HCT116 (cell line): ENCODE data around the gene VWA7. TPM values are rescaled to one million over a fixed set of nuclear protein-coding genes. Genes with fewer than 3 reads are reported as not detected.

ENCODE experiments used
- ATAC-seq: fragments of 200-7000 bp; cut with Tn5 transposase; 2 replicates; pipeline ENCODE4 v1.9.1; 2020; ENCODE audit warnings: mild to moderate bottlenecking, moderate library complexity
- BruUV-seq: library from RNA; stranded (reverse); fragments of 400-500 nt; replicated peaks from 2 replicates; lab custom pipeline; 2021; lab: Mats Ljungman, UMichigan
- CTCF ChIA-PET: fragments of 300-600 bp; sonication (Branson Sonifier 250); formaldehyde crosslinking; loops from one replicate; lab custom pipeline; 2021; ENCODE audit warnings: antibody characterized with exemption; lab: Charles Lee
- POLR2A ChIA-PET: fragments of 300-600, 350-600 bp; sonication (Branson Sonifier 250); formaldehyde crosslinking; loops from one replicate; lab custom pipeline; 2021; ENCODE audit warnings: antibody characterized with exemption; lab: Charles Lee
- RAD21 ChIA-PET, 2 experiments: fragments of 300-600 bp; sonication (Branson Sonifier 250); formaldehyde crosslinking; loops; one replicate each; lab custom pipeline; 2023; ENCODE audit warnings: low total read pairs in 2 of 2; ENCODE audit not compliant: uncharacterized antibody in 2 of 2, unreplicated experiment in 2 of 2, low non-redundant PET in 1 of 2; lab: Charles Lee
- DNase-seq: peaks from one replicate; pipeline ENCODE4 v3.0.0-alpha.2; 2010; ENCODE audit warnings: low read depth, low spot score
- H2AFZ ChIP-seq: fragments of 200-600 bp; shearing (Covaris generic), sonication (generic); 2 replicates; pipeline ENCODE4 v1.6.1; 2017; ENCODE audit warnings: low read depth, mixed run types, mixed read lengths, antibody characterized with exemption, low read length; ENCODE audit not compliant: poor library complexity, severe bottlenecking
- H3K27ac ChIP-seq: 2 replicates; pipeline ENCODE4 v1.5.1; 2012; ENCODE audit warnings: low read depth, low read length
- H3K27me3 ChIP-seq: fragments of 200-600 bp; sonication (generic); 2 replicates; pipeline ENCODE4 v1.6.1; 2016; ENCODE audit warnings: mixed run types, low read length, mixed read lengths; ENCODE audit not compliant: insufficient read depth
- H3K36me3 ChIP-seq, 2 experiments: fragments of 200-500 bp in 1 of 2; fragments of 200-600 bp in 1 of 2; sonication (Bioruptor generic) in 1 of 2; sonication (generic) in 1 of 2; 2 replicates each; pipeline versions ENCODE4 v1.5.1 to v1.6.1; 2014 to 2016; ENCODE audit warnings: low read length in 2 of 2, inconsistent platforms in 1 of 2, mixed read lengths in 1 of 2, mixed run types in 1 of 2; ENCODE audit not compliant: insufficient read depth in 2 of 2, control insufficient read depth in 1 of 2
- H3K4me1 ChIP-seq, 2 experiments: fragments of 200-600 bp in 1 of 2; sonication (generic) in 1 of 2; 2 replicates each; pipeline versions ENCODE4 v1.5.1 to v1.6.1; 2012 to 2017; ENCODE audit warnings: low read length in 2 of 2, inconsistent platforms in 1 of 2, mild to moderate bottlenecking in 1 of 2, mixed read lengths in 1 of 2, mixed run types in 1 of 2, moderate library complexity in 1 of 2; ENCODE audit not compliant: insufficient read depth in 2 of 2, control insufficient read depth in 1 of 2
- H3K4me2 ChIP-seq: fragments of 200-600 bp; sonication (generic); 2 replicates; pipeline ENCODE4 v1.6.1; 2017; ENCODE audit warnings: mixed run types, low read length, mixed read lengths
- H3K4me3 ChIP-seq, 2 experiments: fragments of 200-600 bp in 1 of 2; sonication (generic) in 1 of 2; replicated peaks in 1 of 2; 2 replicates each; pipeline ENCODE4 v1.5.1; 2011 to 2016; ENCODE audit warnings: low read length in 2 of 2, control low read depth in 1 of 2, low read depth in 1 of 2, mild to moderate bottlenecking in 1 of 2, mixed read lengths in 1 of 2, mixed run types in 1 of 2
- H3K79me2 ChIP-seq: fragments of 200-600 bp; sonication (generic); 2 replicates; pipeline ENCODE4 v1.6.1; 2017; ENCODE audit warnings: mild to moderate bottlenecking, mixed run types, low read length, moderate library complexity, mixed read lengths; ENCODE audit not compliant: insufficient read depth
- H3K9ac ChIP-seq: fragments of 200-600 bp; sonication (generic); 2 replicates; pipeline ENCODE4 v1.6.1; 2016; ENCODE audit warnings: low read length, mixed read lengths
- H3K9me2 ChIP-seq: fragments of 200-600 bp; sonication (generic), shearing (Covaris generic); 2 replicates; pipeline ENCODE4 v1.6.1; 2017; ENCODE audit warnings: mixed run types, mild to moderate bottlenecking, moderate library complexity; ENCODE audit not compliant: insufficient read depth
- H3K9me3 ChIP-seq, 2 experiments: fragments of 200-500 bp in 1 of 2; fragments of 200-600 bp in 1 of 2; sonication (Bioruptor generic) in 1 of 2; sonication (generic) in 1 of 2; 2 replicates each; pipeline ENCODE4 v1.6.1; 2014 to 2017; ENCODE audit warnings: low read length in 2 of 2, mixed read lengths in 2 of 2, inconsistent platforms in 1 of 2, low read depth in 1 of 2, mild to moderate bottlenecking in 1 of 2, mixed run types in 1 of 2, moderate library complexity in 1 of 2; ENCODE audit not compliant: control insufficient read depth in 1 of 2, insufficient read depth in 1 of 2
- H4K20me1 ChIP-seq: fragments of 200-600 bp; sonication (generic), shearing (Covaris generic); 2 replicates; pipeline ENCODE4 v1.6.1; 2017; ENCODE audit warnings: mixed run types, mild to moderate bottlenecking, moderate library complexity; ENCODE audit not compliant: insufficient read depth
- CEBPB ChIP-seq: IDR thresholded peaks from 2 replicates; pipeline ENCODE4 v1.6.1; 2012; ENCODE audit warnings: low read depth
- CTCF ChIP-seq, 3 experiments: fragments of 200-600 bp in 1 of 3; sonication (generic) in 1 of 3; IDR thresholded peaks in 2 of 3; conservative IDR thresholded peaks in 1 of 3; 2 replicates each; pipeline ENCODE4 v1.5.1; 2012 to 2017; ENCODE audit warnings: low read depth in 2 of 3, low read length in 2 of 3, antibody characterized with exemption in 1 of 3, borderline replicate concordance in 1 of 3, control low read depth in 1 of 3, mild to moderate bottlenecking in 1 of 3, mixed read lengths in 1 of 3, mixed run types in 1 of 3, moderate library complexity in 1 of 3; ENCODE audit not compliant: insufficient read depth in 1 of 3
- EGR1 ChIP-seq: IDR thresholded peaks from 2 replicates; pipeline ENCODE4 v1.6.1; 2012; ENCODE audit warnings: low read depth
- EZH2 ChIP-seq: fragments of 200-600 bp; sonication (generic); IDR thresholded peaks from 2 replicates; pipeline ENCODE4 v1.6.1; 2017; ENCODE audit warnings: antibody characterized with exemption, mixed run types
- EZH2phosphoT487 ChIP-seq: fragments of 200-600 bp; IDR thresholded peaks from 2 replicates; pipeline ENCODE4 v1.6.1; 2018; ENCODE audit warnings: antibody characterized with exemption, borderline replicate concordance
- FOSL1 ChIP-seq: IDR thresholded peaks from 2 replicates; pipeline ENCODE4 v1.6.1; 2012; ENCODE audit warnings: low read depth
- JUND ChIP-seq: IDR thresholded peaks from 2 replicates; pipeline ENCODE4 v1.6.1; 2012
- RAD21 ChIP-seq: IDR thresholded peaks from 2 replicates; pipeline ENCODE4 v1.6.1; 2012; ENCODE audit warnings: low read depth, mild to moderate bottlenecking
- SIN3A ChIP-seq: IDR thresholded peaks from 2 replicates; pipeline ENCODE4 v1.6.1; 2012; ENCODE audit warnings: low read depth
- SP1 ChIP-seq: IDR thresholded peaks from 2 replicates; pipeline ENCODE4 v1.6.1; 2012; ENCODE audit warnings: low read depth
- SRF ChIP-seq: IDR thresholded peaks from 2 replicates; pipeline ENCODE4 v1.6.1; 2012; ENCODE audit warnings: low read depth
- TCF7L2 ChIP-seq: IDR thresholded peaks from 2 replicates; pipeline ENCODE4 v1.7.0; 2011; ENCODE audit warnings: borderline replicate concordance, inconsistent platforms; ENCODE audit not compliant: insufficient read depth, insufficient read length; ENCODE audit errors: extremely low read depth
- YY1 ChIP-seq: IDR thresholded peaks from 2 replicates; pipeline ENCODE4 v1.6.1; 2011; ENCODE audit warnings: low read length, low read depth, moderate library complexity, mild to moderate bottlenecking; ENCODE audit not compliant: insufficient replicate concordance; ENCODE audit errors: extremely low read depth
- ZFX ChIP-seq: fragments of 450-650 bp; IDR thresholded peaks from 2 replicates; pipeline ENCODE4 v1.6.1; 2017
- ZNF274 ChIP-seq: fragments of 200-500 bp; sonication (Bioruptor generic); IDR thresholded peaks from 2 replicates; pipeline ENCODE4 v1.6.1; 2014; ENCODE audit warnings: mild to moderate bottlenecking, low read depth, low read length, inconsistent platforms
- intact Hi-C: fragments of 100-400 bp; cut with micrococcal nuclease; formaldehyde crosslinking; loops from 2 replicates; pipeline ENCODE4 v1.10.0; 2022
- total RNA-seq: library from RNA; stranded (reverse); gene quantifications from one replicate; pipeline ENCODE4 v1.2.1, GENCODE V29; 2021; ENCODE audit not compliant: unreplicated experiment
- TF ChIP-seq, protein P1 (sequence below): IDR thresholded peaks from 2 replicates; pipeline ENCODE4 v1.6.1; 2012

Gene VWA7
- total RNA-seq, 1 experiment from 2014 or later: 14.6 TPM

GRCh38 chr6:31760790-31761189, 16.3 kb downstream of the VWA7 start:
- no TSS peak for BruUV-seq
- ChIA-PET POLR2A (no interaction called here), RAD21 (no interaction called here), CTCF (interaction anchor here (1.4 kb wide), 1 partner anchor 9 kb away, joined by 6 read pairs; no protein-coding TSS in a partner anchor)
- ATAC-seq (no peak), DNase-seq (no peak)
- TF ChIP-seq CTCF (IDR thresholded peaks at IDR 0.05 in 2 of 3, conservative IDR thresholded peaks at IDR 0.05 in 1 of 3; ENCODE audit: borderline replicate concordance in 1 of 3, insufficient read depth in 1 of 3, low read depth in 2 of 3, low read length in 2 of 3) (0 out of 6 replicates have a peak, but pooled peaks of 1 of the 3 experiments have one; percentile 4), RAD21 (no peak)
- Histone ChIP-seq H3K9ac (no peak overlapping the region), H3K4me3 (no peak overlapping the region), H3K9me2 (no peaks in the 10 kb centered on the region), H2AFZ (no peak overlapping the region), H3K9me3 (no peaks in the 10 kb centered on the region), H3K4me2 (no peak overlapping the region), H3K79me2 (no peaks in the 10 kb centered on the region), H3K36me3 (peaks cover 3 to 34% of the 10 kb centered on the region in 2 experiments; a peak in 2 of 4 replicates), H3K27ac (no peak overlapping the region), H4K20me1 (no peaks in the 10 kb centered on the region), H3K4me1 (peaks cover 7 to 18% of the 10 kb centered on the region in 2 experiments; a peak in 3 of 4 replicates), H3K27me3 (no peaks in the 10 kb centered on the region)
- intact Hi-C loops: no loop called here

GRCh38 chr6:31758281-31758680, 18.8 kb downstream of the VWA7 start:
- no peaks in the 10 kb centered on the region for H4K20me1 ChIP-seq
- no peaks in the 10 kb centered on the region for H3K27me3 ChIP-seq
- H3K79me2 ChIP-seq: no peaks in the 10 kb centered on the region
- ATAC-seq (no peak), DNase-seq (no peak)
- H3K9me2 ChIP-seq: no peaks in the 10 kb centered on the region
- ChIA-PET CTCF (interaction anchor here (2.1 kb wide), 1 partner anchor 11 kb away, joined by 10 read pairs; no protein-coding TSS in a partner anchor), RAD21 (no interaction called here), POLR2A (no interaction called here)
- H3K9me3 ChIP-seq: no peaks in the 10 kb centered on the region
- no peak overlapping the region for H3K4me3 ChIP-seq
- no peak overlapping the region for H3K9ac ChIP-seq
- no TSS peak for BruUV-seq
- peaks cover 4 to 8% of the 10 kb centered on the region in 2 experiments; a peak in 3 of 4 replicates for H3K4me1 ChIP-seq
- H3K36me3 ChIP-seq: peaks cover 3 to 34% of the 10 kb centered on the region in 2 experiments; a peak in 2 of 4 replicates
- intact Hi-C loops: no loop called here
- no peak overlapping the region for H2AFZ ChIP-seq
- no peak overlapping the region for H3K4me2 ChIP-seq
- H3K27ac ChIP-seq: no peak overlapping the region
- TF ChIP-seq CTCF (IDR thresholded peaks at IDR 0.05 in 2 of 3, conservative IDR thresholded peaks at IDR 0.05 in 1 of 3; ENCODE audit: borderline replicate concordance in 1 of 3, insufficient read depth in 1 of 3, low read depth in 2 of 3, low read length in 2 of 3): no peak
- TF ChIP-seq ZNF274: no peak
- TF ChIP-seq YY1: no peak
- TF ChIP-seq, protein P1, sequence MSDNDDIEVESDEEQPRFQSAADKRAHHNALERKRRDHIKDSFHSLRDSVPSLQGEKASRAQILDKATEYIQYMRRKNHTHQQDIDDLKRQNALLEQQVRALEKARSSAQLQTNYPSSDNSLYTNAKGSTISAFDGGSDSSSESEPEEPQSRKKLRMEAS: no peak
- TF ChIP-seq ZFX: no peak
- TF ChIP-seq SP1: no peak
- TF ChIP-seq EZH2: no peak
- no peak for TF ChIP-seq CEBPB
- no peak for TF ChIP-seq TCF7L2
- no peak for TF ChIP-seq EGR1
- TF ChIP-seq FOSL1: no peak
- TF ChIP-seq SIN3A: no peak
- TF ChIP-seq JUND: no peak
- no peak for TF ChIP-seq EZH2phosphoT487
- no peak for TF ChIP-seq SRF
